ENCODE measurements around the gene EGFR.

The EGFR gene

DNA sequence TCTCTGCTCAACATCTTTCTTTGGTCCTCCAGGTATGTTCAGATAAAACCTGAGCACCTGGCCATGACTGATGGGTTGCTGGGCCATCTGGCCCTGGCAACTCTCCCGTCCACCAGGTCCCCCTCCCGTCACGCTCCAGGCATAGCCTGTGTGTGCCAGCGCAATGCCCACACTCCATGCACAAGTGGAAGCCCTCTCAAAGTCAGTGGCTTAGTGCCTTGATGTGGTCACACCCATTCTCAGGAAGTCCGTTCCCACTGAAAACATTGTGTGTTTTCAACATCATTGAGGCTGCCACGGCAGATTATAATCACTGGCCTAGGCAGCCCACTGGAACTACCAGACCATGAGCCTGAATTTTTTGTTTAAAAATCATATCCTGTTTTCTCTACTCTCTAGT is 175.7 kb downstream of the EGFR start:
- no peak for DNase-seq

DNA sequence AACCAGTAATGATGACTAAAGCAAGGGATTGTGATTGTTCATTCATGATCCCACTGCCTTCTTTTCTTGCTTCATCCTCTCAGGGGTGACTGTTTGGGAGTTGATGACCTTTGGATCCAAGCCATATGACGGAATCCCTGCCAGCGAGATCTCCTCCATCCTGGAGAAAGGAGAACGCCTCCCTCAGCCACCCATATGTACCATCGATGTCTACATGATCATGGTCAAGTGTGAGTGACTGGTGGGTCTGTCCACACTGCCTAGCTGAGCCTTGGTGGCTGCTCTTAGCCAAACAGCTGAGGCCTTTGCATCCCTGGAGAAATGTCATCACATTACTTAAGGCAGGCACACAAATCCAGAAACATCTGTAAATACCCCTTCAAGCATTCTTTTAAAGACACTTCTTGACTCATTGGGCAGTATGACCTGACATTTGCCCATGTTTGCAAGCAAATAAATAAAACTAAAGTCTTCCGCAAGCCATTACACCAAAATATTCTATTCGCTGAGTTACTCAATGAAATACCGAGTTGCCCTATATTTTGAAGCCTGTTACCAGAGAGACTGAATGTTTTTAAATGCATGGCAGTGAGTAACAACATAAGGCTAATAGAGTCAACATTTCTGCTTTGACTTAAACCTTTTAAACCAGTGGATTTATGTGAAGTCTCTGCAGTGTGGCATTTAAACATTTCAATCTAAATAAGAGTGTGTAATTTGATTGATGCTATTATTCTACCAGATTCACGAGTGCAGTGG is 180.0 kb downstream of the EGFR start:
- no peak for DNase-seq

DNA sequence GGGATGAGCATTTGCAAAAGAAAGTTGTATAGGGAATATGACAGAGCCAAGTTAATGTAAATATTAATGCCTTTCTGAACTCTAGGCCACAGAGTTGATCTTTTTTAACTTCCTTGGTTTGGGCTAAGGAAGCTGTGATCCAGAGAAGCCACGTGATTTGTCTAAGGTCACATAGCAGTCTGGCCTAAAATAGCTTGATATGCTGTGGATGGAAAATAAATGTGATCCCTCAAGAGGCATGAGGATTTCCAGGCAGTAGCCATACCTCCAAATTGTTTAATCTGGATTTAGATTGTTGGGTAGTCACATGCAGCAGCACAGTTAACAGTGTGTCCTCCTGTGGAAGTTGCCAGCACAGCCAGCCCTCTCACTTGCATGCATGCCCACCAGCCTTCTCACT is 180.6 kb downstream of the EGFR start:
- DNase-seq: no peak

DNA sequence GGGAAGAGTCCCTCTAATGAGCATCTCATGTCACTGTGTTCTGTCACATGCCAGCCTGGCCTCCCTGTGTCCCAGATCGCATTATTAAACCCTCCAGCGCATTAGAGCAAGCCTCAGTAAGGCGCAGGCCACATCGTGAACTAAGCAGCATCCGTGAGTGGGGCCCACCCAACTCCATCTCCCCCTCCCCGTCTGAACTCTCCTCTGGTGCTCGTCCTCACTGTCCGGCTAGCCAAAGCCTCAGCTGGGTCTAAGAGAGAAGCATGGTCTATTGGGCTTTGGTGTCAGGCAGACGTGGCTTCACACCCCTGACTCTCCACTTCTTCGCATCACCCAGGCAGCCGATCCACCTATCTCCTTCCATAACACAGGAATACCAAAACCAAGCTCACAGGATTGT is 181.6 kb downstream of the EGFR start:
- no peak for DNase-seq

DNA sequence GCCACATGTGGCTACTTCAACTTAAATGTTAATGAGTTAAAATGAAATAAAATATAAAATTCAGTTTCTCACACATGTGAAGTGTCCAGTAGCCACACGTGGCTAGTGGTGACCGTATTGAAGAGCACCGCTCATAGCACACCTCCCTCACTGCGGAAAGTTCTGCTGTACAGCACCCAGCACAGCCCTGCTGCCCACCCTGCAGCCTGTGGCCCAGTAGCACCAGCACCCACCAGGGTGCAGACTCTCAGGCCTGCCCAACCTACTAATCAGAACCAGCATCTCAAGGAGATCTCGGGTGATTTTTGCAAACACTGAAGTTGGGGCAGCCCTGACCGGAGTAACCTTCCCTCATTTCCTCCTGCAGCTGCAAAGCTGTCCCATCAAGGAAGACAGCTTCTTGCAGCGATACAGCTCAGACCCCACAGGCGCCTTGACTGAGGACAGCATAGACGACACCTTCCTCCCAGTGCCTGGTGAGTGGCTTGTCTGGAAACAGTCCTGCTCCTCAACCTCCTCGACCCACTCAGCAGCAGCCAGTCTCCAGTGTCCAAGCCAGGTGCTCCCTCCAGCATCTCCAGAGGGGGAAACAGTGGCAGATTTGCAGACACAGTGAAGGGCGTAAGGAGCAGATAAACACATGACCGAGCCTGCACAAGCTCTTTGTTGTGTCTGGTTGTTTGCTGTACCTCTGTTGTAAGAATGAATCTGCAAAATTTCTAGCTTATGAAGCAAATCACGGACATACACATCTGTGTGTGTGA is 183.5 kb downstream of the EGFR start:
- no peak for DNase-seq

DNA sequence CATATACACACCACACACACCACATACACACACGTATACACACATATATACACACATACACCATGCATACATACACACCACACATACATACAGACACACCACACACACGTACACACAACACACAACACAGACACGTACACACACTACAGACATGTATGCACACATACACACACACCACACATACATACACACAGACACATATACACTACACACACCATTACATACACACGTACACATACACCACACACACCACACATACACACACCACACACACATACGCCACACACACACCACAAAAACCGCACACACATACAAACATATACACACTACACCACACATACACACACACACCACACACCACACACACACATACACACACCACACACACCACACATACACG is 184.5 kb downstream of the EGFR start:
- no peak for DNase-seq

DNA sequence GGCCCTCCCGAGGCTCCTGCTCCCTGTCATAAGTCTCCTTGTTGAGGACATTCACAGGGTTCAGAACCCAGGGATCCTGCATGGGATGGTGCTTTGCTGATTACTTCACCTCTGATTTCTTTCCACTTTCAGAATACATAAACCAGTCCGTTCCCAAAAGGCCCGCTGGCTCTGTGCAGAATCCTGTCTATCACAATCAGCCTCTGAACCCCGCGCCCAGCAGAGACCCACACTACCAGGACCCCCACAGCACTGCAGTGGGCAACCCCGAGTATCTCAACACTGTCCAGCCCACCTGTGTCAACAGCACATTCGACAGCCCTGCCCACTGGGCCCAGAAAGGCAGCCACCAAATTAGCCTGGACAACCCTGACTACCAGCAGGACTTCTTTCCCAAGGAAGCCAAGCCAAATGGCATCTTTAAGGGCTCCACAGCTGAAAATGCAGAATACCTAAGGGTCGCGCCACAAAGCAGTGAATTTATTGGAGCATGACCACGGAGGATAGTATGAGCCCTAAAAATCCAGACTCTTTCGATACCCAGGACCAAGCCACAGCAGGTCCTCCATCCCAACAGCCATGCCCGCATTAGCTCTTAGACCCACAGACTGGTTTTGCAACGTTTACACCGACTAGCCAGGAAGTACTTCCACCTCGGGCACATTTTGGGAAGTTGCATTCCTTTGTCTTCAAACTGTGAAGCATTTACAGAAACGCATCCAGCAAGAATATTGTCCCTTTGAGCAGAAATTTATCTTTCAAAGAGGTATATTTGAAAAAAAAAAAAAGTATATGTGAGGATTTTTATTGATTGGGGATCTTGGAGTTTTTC is 186.5 kb downstream of the EGFR start:
- no peak for DNase-seq

DNA sequence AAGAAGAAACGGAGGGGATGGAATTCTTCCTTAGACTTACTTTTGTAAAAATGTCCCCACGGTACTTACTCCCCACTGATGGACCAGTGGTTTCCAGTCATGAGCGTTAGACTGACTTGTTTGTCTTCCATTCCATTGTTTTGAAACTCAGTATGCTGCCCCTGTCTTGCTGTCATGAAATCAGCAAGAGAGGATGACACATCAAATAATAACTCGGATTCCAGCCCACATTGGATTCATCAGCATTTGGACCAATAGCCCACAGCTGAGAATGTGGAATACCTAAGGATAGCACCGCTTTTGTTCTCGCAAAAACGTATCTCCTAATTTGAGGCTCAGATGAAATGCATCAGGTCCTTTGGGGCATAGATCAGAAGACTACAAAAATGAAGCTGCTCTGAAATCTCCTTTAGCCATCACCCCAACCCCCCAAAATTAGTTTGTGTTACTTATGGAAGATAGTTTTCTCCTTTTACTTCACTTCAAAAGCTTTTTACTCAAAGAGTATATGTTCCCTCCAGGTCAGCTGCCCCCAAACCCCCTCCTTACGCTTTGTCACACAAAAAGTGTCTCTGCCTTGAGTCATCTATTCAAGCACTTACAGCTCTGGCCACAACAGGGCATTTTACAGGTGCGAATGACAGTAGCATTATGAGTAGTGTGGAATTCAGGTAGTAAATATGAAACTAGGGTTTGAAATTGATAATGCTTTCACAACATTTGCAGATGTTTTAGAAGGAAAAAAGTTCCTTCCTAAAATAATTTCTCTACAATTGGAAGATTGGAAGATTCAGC is 187.6 kb downstream of the EGFR start:
- DNase-seq: no peak

DNA sequence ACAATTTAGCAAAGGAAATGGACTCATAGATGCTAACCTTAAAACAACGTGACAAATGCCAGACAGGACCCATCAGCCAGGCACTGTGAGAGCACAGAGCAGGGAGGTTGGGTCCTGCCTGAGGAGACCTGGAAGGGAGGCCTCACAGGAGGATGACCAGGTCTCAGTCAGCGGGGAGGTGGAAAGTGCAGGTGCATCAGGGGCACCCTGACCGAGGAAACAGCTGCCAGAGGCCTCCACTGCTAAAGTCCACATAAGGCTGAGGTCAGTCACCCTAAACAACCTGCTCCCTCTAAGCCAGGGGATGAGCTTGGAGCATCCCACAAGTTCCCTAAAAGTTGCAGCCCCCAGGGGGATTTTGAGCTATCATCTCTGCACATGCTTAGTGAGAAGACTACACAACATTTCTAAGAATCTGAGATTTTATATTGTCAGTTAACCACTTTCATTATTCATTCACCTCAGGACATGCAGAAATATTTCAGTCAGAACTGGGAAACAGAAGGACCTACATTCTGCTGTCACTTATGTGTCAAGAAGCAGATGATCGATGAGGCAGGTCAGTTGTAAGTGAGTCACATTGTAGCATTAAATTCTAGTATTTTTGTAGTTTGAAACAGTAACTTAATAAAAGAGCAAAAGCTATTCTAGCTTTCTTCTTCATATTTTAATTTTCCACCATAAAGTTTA is 188.8 kb downstream of the EGFR start:
- no peak for DNase-seq

DNA sequence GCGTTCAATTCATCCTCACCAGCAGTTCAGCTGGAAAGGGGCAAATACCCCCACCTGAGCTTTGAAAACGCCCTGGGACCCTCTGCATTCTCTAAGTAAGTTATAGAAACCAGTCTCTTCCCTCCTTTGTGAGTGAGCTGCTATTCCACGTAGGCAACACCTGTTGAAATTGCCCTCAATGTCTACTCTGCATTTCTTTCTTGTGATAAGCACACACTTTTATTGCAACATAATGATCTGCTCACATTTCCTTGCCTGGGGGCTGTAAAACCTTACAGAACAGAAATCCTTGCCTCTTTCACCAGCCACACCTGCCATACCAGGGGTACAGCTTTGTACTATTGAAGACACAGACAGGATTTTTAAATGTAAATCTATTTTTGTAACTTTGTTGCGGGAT is 190.5 kb downstream of the EGFR start:
- no peak for DNase-seq

DNA sequence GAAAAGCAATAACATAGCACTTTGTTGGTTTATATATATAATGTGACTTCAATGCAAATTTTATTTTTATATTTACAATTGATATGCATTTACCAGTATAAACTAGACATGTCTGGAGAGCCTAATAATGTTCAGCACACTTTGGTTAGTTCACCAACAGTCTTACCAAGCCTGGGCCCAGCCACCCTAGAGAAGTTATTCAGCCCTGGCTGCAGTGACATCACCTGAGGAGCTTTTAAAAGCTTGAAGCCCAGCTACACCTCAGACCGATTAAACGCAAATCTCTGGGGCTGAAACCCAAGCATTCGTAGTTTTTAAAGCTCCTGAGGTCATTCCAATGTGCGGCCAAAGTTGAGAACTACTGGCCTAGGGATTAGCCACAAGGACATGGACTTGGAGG is 191.4 kb downstream of the EGFR start:
- no peak for DNase-seq

DNA sequence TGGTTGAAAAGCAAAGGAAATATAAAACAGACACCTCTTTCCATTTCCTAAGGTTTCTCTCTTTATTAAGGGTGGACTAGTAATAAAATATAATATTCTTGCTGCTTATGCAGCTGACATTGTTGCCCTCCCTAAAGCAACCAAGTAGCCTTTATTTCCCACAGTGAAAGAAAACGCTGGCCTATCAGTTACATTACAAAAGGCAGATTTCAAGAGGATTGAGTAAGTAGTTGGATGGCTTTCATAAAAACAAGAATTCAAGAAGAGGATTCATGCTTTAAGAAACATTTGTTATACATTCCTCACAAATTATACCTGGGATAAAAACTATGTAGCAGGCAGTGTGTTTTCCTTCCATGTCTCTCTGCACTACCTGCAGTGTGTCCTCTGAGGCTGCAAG is 191.9 kb downstream of the EGFR start:
- no peak for DNase-seq

DNA sequence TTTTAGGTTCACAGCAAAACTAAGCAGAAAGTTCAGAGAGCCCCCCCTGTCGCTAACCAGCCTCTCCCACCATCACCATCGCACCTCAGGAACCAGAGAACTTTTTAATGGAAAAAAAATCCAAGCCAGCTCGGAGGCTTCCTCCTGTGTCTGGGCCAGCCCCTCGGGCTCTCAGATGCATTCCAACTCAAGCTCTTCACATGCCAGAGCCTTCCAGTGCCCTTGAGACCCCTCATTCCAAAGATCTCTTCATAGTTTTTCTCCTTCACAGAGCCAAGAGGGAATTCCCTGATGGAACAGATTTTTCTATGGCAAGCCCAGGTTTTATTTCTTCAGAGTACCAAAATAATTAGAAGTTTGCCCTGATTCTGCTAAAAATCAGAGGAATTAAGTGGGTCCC is 192.9 kb downstream of the EGFR start:
- DNase-seq: no peak

DNA sequence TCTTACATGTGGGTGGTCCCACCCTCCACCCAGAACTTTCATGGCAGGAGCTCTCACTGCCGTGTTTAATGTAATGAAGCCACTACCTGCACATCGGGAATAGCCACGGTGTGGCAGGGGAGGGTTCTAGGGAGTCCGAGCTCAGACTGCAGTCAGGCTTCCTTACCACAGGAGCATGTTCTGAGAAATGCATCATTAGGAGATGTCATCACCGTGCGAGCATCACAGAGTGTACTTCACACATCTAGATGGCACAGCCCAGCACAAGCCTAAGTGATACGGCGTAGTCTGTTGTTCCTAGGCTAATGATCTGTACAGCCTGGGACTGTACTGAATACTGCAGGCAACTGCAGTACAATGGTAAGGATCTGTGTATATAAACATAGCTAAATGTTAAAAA is 193.4 kb downstream of the EGFR start:
- no peak for DNase-seq

DNA sequence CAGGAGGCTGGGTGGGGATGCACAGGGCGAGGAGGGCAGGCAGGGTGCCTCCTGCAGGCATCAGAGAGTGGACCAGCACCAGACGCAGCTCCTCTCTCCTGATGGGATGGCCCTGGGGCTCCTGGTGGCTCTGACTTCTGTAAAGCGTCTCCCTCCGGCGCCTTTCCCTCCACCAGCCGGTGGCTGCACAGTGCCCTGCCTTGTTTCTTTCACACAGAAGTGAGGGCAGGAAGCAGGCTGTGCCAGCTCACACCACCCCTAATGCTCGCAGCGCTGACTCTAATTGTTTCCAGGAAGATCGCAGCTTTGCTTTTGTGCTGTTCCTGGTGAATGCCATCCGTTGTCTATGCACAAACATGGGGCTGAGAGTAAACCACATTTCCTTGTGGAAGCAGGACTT is 194.0 kb downstream of the EGFR start:
- no peak for DNase-seq

DNA sequence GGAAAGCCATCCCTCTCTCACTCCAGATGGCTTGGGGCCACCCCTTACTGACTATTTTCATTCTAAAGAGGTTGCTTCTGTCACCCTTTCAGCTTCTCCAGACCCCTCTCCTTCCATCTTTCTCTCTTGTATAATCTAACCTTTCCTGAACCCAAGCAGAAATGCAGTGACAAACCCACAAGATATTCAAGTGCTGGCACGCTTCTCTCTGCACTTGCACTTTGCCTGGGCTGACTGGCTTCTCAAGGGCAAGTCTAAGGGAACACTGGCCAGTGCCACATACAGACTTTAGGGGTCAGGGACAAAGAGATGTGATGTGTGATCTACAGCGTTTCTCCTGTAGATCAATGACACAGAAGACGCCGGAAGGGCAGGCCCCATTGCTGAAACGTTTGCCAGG is 195.9 kb downstream of the EGFR start:
- no peak for DNase-seq

DNA sequence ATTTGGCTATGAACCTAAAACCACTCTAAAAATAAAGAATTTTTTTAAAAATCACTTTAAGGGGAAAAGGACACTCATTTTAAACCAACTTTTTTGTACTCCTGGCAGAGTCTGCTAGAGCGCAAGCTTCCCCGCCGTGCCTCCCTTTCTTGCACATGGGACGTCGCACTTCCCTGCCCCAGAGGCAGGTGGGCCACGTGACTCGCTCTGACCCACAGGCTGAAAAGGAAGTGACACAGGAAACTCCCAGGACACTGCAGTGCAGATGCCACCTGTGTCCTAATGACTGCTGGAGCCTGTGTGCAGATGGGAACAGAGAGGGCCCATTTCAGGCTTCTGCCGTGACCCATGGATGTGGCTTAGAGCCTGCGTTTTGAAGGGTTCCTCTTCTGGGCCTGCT is 204.2 kb downstream of the EGFR start:
- DNase-seq: no peak

DNA sequence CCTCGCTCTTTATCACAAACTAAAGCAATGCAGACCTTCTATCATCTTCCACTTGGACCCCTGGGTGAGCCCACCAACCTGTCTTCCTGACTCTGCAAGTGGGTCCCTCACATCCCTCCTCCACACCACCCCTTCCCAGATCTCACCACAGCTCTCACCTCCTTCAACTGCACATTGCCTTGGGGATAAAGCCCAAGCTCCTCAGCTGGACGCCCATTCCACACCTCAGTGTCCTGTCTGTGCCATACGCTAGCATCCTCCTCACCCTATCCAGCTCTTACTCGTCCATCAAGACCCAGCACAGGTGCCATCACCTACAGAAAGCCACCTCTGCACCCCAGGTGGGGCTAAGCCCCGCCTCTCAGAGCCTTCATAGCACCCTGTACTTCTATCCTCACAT is 205.3 kb downstream of the EGFR start:
- no peak for DNase-seq

DNA sequence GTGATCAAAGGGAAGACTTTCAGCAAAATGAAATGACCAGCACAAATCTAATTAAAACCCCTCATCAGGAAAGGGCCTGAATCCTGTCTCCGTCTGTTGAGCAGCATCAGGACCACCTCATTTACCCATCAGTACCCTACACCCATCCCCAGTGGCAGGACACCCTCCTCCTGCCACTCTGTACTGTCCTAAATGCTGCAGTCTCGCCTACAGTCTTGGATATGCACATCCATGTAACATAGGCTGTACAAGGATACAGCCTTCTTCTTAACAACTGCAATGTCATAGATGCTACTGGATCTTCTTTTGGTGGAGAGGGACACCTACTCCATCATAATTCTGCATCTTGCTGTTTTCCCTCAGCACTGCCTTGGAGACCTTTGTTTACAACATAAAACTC is 206.0 kb downstream of the EGFR start:
- DNase-seq: no peak

DNA sequence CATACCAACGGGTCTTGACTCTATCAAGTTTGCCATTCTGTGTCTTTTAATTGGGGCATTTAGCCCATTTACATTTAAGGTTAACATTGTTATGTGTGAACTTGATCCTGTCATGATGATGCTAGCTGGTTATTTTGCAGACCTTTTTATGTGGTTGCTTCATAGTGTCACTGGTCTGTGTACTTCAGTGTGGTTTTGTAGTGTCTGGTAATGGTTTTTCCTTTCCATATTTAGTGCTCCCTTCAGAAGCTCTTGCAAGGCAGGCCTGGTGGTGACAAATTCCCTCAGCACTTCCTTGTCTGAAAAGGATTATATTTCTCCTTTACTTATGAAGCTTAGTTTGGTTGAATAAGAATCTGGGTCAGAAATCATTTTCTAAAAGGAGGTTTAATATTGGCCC is 211.2 kb downstream of the EGFR start:
- DNase-seq: no peak

DNA sequence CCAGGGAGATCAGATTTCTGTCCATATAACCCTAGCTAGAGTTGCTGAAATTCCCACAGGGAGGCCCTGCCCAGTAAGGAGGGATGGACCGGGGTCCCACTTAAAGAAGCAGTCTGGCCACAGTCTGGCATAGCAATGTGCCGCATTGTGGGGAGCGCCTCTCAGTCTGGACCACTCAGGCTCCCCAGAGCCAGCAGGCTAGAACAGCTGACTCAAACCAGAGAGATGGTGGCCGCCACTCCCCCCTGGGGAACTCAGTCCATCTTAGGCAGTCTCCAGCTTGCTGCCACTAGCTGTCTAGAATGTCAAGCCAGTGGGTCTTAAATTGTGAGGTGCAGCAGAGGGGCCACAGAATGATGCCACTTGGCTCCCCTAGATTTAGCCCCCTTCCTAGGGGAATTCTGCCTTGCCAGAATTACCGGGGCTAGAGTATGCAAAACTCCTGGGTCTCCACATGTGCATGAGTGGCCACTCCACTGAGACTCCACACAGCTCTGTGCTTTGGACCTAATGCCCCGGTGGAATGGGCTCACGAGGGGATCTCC is 213.0 kb downstream of the EGFR start:
- no peak for DNase-seq

DNA sequence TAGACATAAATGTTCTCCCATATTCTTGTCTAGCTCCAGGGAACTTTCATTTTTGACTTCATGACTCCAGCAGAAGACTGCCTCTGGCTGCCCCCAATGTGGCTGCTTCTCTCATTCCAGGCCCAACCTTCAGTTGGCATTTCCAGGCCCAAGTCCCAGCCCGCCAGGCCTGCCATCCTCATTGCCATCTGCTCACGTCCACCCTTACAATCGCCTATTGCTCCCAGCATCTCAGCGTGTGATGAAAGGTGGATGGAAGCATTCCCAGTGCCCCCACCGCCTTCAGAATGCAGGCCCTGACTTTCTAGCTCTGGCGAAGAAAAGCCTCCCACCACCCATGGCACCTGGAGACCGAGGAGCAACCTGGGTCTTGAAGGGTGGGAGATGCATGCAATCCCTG is 214.2 kb downstream of the EGFR start:
- DNase-seq: no peak
